Esophagus squamous epithelium (tissue), 4 donors: ENCODE measurements around the gene TMEM72.

Experiments used
- POLR2A ChIP-seq, 4 donors: fragments of 450-650 bp; IDR thresholded peaks; one replicate each; pipeline ENCODE4 v1.6.1; 2017; ENCODE audit warnings: antibody characterized with exemption in 4 of 4, mild to moderate bottlenecking in 4 of 4, moderate library complexity in 3 of 4
- TF ChIP-seq, protein P1 (sequence below), 6 experiments: fragments of 450-650 bp in 4 of 6; fragments of 200-600 bp in 2 of 6; sonication (generic) in 2 of 6; IDR thresholded peaks; one replicate each; pipeline ENCODE4 v1.5.1; 2016 to 2019; ENCODE audit warnings: antibody characterized with exemption in 6 of 6, mild to moderate bottlenecking in 4 of 6, moderate library complexity in 4 of 6

DNA sequence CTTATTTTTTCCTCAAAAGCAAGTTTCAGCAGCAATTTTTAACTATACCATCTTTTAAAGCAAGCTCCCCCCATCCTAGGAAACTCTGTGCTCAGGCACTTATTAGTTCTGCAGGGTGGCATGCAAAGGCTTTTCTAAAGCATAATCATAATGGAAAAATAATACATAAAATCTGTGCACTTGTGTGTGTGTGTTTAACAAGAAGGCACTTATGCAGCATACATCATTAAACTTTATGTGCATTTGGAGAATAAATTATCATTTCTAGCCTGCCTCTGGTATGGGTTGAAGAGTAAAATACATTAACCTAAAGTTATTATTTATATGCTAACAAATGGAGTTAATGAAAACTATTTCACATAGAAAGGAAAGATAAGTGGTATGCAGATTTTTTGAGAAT lies 42.9 kb downstream of the TMEM72 start:
- TF ChIP-seq, protein P1, sequence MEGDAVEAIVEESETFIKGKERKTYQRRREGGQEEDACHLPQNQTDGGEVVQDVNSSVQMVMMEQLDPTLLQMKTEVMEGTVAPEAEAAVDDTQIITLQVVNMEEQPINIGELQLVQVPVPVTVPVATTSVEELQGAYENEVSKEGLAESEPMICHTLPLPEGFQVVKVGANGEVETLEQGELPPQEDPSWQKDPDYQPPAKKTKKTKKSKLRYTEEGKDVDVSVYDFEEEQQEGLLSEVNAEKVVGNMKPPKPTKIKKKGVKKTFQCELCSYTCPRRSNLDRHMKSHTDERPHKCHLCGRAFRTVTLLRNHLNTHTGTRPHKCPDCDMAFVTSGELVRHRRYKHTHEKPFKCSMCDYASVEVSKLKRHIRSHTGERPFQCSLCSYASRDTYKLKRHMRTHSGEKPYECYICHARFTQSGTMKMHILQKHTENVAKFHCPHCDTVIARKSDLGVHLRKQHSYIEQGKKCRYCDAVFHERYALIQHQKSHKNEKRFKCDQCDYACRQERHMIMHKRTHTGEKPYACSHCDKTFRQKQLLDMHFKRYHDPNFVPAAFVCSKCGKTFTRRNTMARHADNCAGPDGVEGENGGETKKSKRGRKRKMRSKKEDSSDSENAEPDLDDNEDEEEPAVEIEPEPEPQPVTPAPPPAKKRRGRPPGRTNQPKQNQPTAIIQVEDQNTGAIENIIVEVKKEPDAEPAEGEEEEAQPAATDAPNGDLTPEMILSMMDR (IDR thresholded peaks at IDR 0.05) = no peak
- no peak for TF ChIP-seq POLR2A (IDR thresholded peaks at IDR 0.05)
